Naive thymus-derived CD8-positive, alpha-beta T cell (primary cell): ENCODE measurements around the gene NRXN2. TPM values are rescaled to one million over a fixed set of nuclear protein-coding genes. Genes with fewer than 3 reads are reported as not detected.
A peak's percentile ranks its signal among the peaks of the same experiment; 100 is the strongest.

Experiments used
- ATAC-seq, 2 donors: fragments of 150-1000 bp; cut with Tn5 transposase in 1 of 2; sonication (Bioruptor Pico), chemical (Tn5 transposase) in 1 of 2; 1 replicate in 1 of 2; 2 replicates in 1 of 2; pipeline ENCODE4 v1.10.0; 2021; ENCODE audit warnings: mild to moderate bottlenecking in 2 of 2, moderate library complexity in 2 of 2
- POLR2A ChIA-PET: fragments of 350-600 bp; sonication (Branson Sonifier 250); formaldehyde crosslinking; loops from one replicate; lab custom pipeline; 2021; ENCODE audit warnings: antibody characterized with exemption; lab: Charles Lee
- DNase-seq, 10 donors: peaks; one replicate each; pipeline versions ENCODE4 v3.0.0 to v3.0.0-alpha.2; 2020 to 2022
- H3K27ac Mint-ChIP-seq, 10 donors: one replicate each; pipeline ENCODE4 v1.8.0; 2020 to 2022; ENCODE audit warnings: mild to moderate bottlenecking in 10 of 10, mixed read lengths in 10 of 10, moderate library complexity in 4 of 10, inconsistent platforms in 1 of 10
- H3K27me3 Mint-ChIP-seq, 5 donors: one replicate each; pipeline ENCODE4 v1.8.0; 2021 to 2022; ENCODE audit warnings: mixed read lengths in 5 of 5
- H3K36me3 Mint-ChIP-seq, 3 donors: one replicate each; pipeline ENCODE4 v1.8.0; 2020 to 2022; ENCODE audit warnings: mixed read lengths in 3 of 3, mild to moderate bottlenecking in 2 of 3, inconsistent platforms in 1 of 3
- H3K4me1 Mint-ChIP-seq, 4 donors: one replicate each; pipeline ENCODE4 v1.8.0; 2021 to 2022; ENCODE audit warnings: mixed read lengths in 4 of 4
- H3K4me3 Mint-ChIP-seq, 10 donors: one replicate each; pipeline ENCODE4 v1.8.0; 2020 to 2022; ENCODE audit warnings: mild to moderate bottlenecking in 10 of 10, mixed read lengths in 10 of 10, moderate library complexity in 6 of 10, inconsistent platforms in 1 of 10
- H3K9me3 Mint-ChIP-seq, 9 donors: one replicate each; pipeline ENCODE4 v1.8.0; 2020 to 2022; ENCODE audit warnings: mixed read lengths in 9 of 9, mild to moderate bottlenecking in 3 of 9, inconsistent platforms in 1 of 9, moderate library complexity in 1 of 9
- polyA plus RNA-seq, 3 donors: library from polyadenylated mRNA; unstranded; fragments of 300-500 nt; fragmentation: Illumina TruSeq; gene quantifications; one replicate each; pipeline ENCODE4 v1.2.3, GENCODE V29; 2021
- total RNA-seq, 8 experiments: library from RNA in 2 of 8; stranded (reverse) in 2 of 8; gene quantifications; one replicate each; pipeline ENCODE4 v1.2.3 and lab custom pipeline; 2021 to 2026

The NRXN2 gene
- total and polyA plus RNA-seq, 5 experiments from 2014 or later = 0.21 TPM; not detected in 4

GRCh38 chr11:64758330-64759079, 35.5 kb upstream of the NRXN2 start:
- H3K27ac Mint-ChIP-seq = peak overlapping the region in 9 of 10 donors; percentile 47 to 95 (median 72)
- POLR2A ChIA-PET = interaction anchor here (0.6 to 45.2 kb wide), 4 partner anchors 7 to 818 kb away, joined by 3 to 2320 read pairs (median 1162); partner anchors contain the start of genes PYGM, RASGRP2 and SF1
- peak overlapping the region in 2 of 10 donors; percentile 13 to 24 for H3K4me3 Mint-ChIP-seq
- no peaks in the 10 kb centered on the region for H3K9me3 Mint-ChIP-seq
- H3K27me3 Mint-ChIP-seq = no peaks in the 10 kb centered on the region
- DNase-seq (peak in 1 of 10 donors; percentile 50), ATAC-seq (no peak)
- peaks cover 28 to 88% (median 66%) of the 10 kb centered on the region in 4 donors for H3K4me1 Mint-ChIP-seq
- peaks cover 0 to 18% (median 0%) of the 10 kb centered on the region in 3 donors for H3K36me3 Mint-ChIP-seq

GRCh38 chr11:64757549-64758329, 34.7 kb upstream of the NRXN2 start:
- peaks cover 0 to 17% (median 0%) of the 10 kb centered on the region in 3 donors for H3K36me3 Mint-ChIP-seq
- peak overlapping the region in 1 of 10 donors; percentile 63 for H3K4me3 Mint-ChIP-seq
- H3K27me3 Mint-ChIP-seq = no peaks in the 10 kb centered on the region
- peaks cover 26 to 87% (median 58%) of the 10 kb centered on the region in 4 donors for H3K4me1 Mint-ChIP-seq
- POLR2A ChIA-PET = interaction anchor here (1.2 to 45.2 kb wide), 3 partner anchors 7 to 364 kb away, joined by 3 to 2320 read pairs (median 2320); partner anchors contain the start of genes FAU, MRPL49, PYGM and RASGRP2
- DNase-seq (peak in 1 of 10 donors; percentile 60), ATAC-seq (no peak)
- peak overlapping the region in 9 of 10 donors; percentile 25 to 95 (median 77) for H3K27ac Mint-ChIP-seq
- H3K9me3 Mint-ChIP-seq = no peaks in the 10 kb centered on the region

GRCh38 chr11:64755681-64756361, 32.8 kb upstream of the NRXN2 start:
- H3K4me1 Mint-ChIP-seq = peaks cover 19 to 87% (median 49%) of the 10 kb centered on the region in 4 donors
- peaks cover 0 to 20% (median 2%) of the 10 kb centered on the region in 3 donors for H3K36me3 Mint-ChIP-seq
- no peaks in the 10 kb centered on the region for H3K9me3 Mint-ChIP-seq
- no peak overlapping the region for H3K4me3 Mint-ChIP-seq
- POLR2A ChIA-PET = interaction anchor here (39.5 to 45.2 kb wide), 2 partner anchors 5 to 15 kb away, joined by 2320 read pairs; partner anchors contain the start of genes PYGM, RASGRP2 and SF1
- DNase-seq (peak in 1 of 10 donors; percentile 35), ATAC-seq (no peak)
- peak overlapping the region in 2 of 10 donors; percentile 1 to 21 for H3K27ac Mint-ChIP-seq
- no peaks in the 10 kb centered on the region for H3K27me3 Mint-ChIP-seq

GRCh38 chr11:64754919-64755662, 32.1 kb upstream of the NRXN2 start:
- H3K27ac Mint-ChIP-seq = peak overlapping the region in 3 of 10 donors; percentile 21 to 63 (median 29)
- H3K9me3 Mint-ChIP-seq = no peaks in the 10 kb centered on the region
- H3K36me3 Mint-ChIP-seq = peaks cover 0 to 27% (median 2%) of the 10 kb centered on the region in 3 donors
- no peak overlapping the region for H3K4me3 Mint-ChIP-seq
- POLR2A ChIA-PET = interaction anchor here (2.1 to 45.2 kb wide), 3 partner anchors 4 to 47 kb away, joined by 4 to 2320 read pairs (median 2320); partner anchors contain the start of genes MAP4K2, PYGM, RASGRP2 and SF1
- ATAC-seq = no peak
- peaks cover 22 to 87% (median 49%) of the 10 kb centered on the region in 4 donors for H3K4me1 Mint-ChIP-seq
- no peaks in the 10 kb centered on the region for H3K27me3 Mint-ChIP-seq
- peak in 1 of 10 donors; percentile 55 for DNase-seq

- no peaks in the 10 kb centered on the region for H3K27me3 Mint-ChIP-seq
- peak in 1 of 10 donors; percentile 59 for DNase-seq
- H3K36me3 Mint-ChIP-seq = peaks cover 0 to 31% (median 2%) of the 10 kb centered on the region in 3 donors
- H3K4me1 Mint-ChIP-seq = peaks cover 15 to 81% (median 42%) of the 10 kb centered on the region in 4 donors
- peak overlapping the region in 1 of 10 donors; percentile 79 for H3K27ac Mint-ChIP-seq
- ATAC-seq = no peak
- H3K4me3 Mint-ChIP-seq = peak overlapping the region in 1 of 10 donors; percentile 33
- POLR2A ChIA-PET = interaction anchor here (2.1 to 45.2 kb wide), 3 partner anchors 3 to 48 kb away, joined by 4 to 2320 read pairs (median 2320); partner anchors contain the start of genes MAP4K2, PYGM, RASGRP2 and SF1
- H3K9me3 Mint-ChIP-seq = no peaks in the 10 kb centered on the region
Observed at GRCh38 chr11:64754124-64754918, 31.3 kb upstream of the NRXN2 start.

- DNase-seq = peak in 1 of 10 donors; percentile 14
- Mint-ChIP-seq H3K4me3 (no peak overlapping the region), H3K27ac (peak overlapping the region in 2 of 10 donors; percentile 62 to 79), H3K27me3 (no peaks in the 10 kb centered on the region), H3K4me1 (peaks cover 15 to 73% (median 37%) of the 10 kb centered on the region in 4 donors), H3K36me3 (peaks cover 0 to 34% (median 2%) of the 10 kb centered on the region in 3 donors), H3K9me3 (no peaks in the 10 kb centered on the region)
- POLR2A ChIA-PET = interaction anchor here (2.1 to 45.2 kb wide), 3 partner anchors 2 to 49 kb away, joined by 4 to 2320 read pairs (median 2320); partner anchors contain the start of genes MAP4K2, PYGM, RASGRP2 and SF1
- ATAC-seq = no peak
Observed at GRCh38 chr11:64753380-64754123, 30.6 kb upstream of the NRXN2 start.

GRCh38 chr11:64753019-64753379, 30.0 kb upstream of the NRXN2 start:
- ATAC-seq = no peak
- DNase-seq = peak in 1 of 10 donors; percentile 52
- no peaks in the 10 kb centered on the region for H3K27me3 Mint-ChIP-seq
- POLR2A ChIA-PET = interaction anchor here (2.1 to 45.2 kb wide), 3 partner anchors 2 to 50 kb away, joined by 4 to 2320 read pairs (median 2320); partner anchors contain the start of genes MAP4K2, PYGM, RASGRP2 and SF1
- H3K36me3 Mint-ChIP-seq = peaks cover 0 to 38% (median 2%) of the 10 kb centered on the region in 3 donors
- peaks cover 17 to 71% (median 38%) of the 10 kb centered on the region in 4 donors for H3K4me1 Mint-ChIP-seq
- no peaks in the 10 kb centered on the region for H3K9me3 Mint-ChIP-seq
- H3K4me3 Mint-ChIP-seq = no peak overlapping the region
- H3K27ac Mint-ChIP-seq = peak overlapping the region in 3 of 10 donors; percentile 25 to 67 (median 62)

GRCh38 chr11:64752175-64752970, 29.4 kb upstream of the NRXN2 start:
- H3K36me3 Mint-ChIP-seq = peaks cover 0 to 40% (median 2%) of the 10 kb centered on the region in 3 donors
- ATAC-seq (no peak), DNase-seq (peak in 1 of 10 donors; percentile 45)
- no peaks in the 10 kb centered on the region for H3K9me3 Mint-ChIP-seq
- peak overlapping the region in 7 of 10 donors; percentile 13 to 67 (median 36) for H3K27ac Mint-ChIP-seq
- peaks cover 16 to 71% (median 36%) of the 10 kb centered on the region in 4 donors for H3K4me1 Mint-ChIP-seq
- no peaks in the 10 kb centered on the region for H3K27me3 Mint-ChIP-seq
- POLR2A ChIA-PET = interaction anchor here (0.7 to 45.2 kb wide), 3 partner anchors 1 to 343 kb away, joined by 3 to 2320 read pairs (median 2320); partner anchors contain the start of genes PYGM, RASGRP2 and SF1
- peak overlapping the region in 1 of 10 donors; percentile 65 for H3K4me3 Mint-ChIP-seq

- Mint-ChIP-seq H3K9me3 (no peaks in the 10 kb centered on the region), H3K27ac (peak overlapping the region in 8 of 10 donors; percentile 2 to 66 (median 39)), H3K36me3 (peaks cover 0 to 38% (median 2%) of the 10 kb centered on the region in 3 donors), H3K4me1 (peaks cover 15 to 70% (median 36%) of the 10 kb centered on the region in 4 donors), H3K27me3 (no peaks in the 10 kb centered on the region), H3K4me3 (no peak overlapping the region)
- POLR2A ChIA-PET = interaction anchor here (0.7 to 45.2 kb wide), 3 partner anchors 0 to 344 kb away, joined by 3 to 2320 read pairs (median 2320); partner anchors contain the start of genes PYGM, RASGRP2 and SF1
- no peak for DNase-seq
- ATAC-seq = no peak
Observed at GRCh38 chr11:64751580-64751979, 28.6 kb upstream of the NRXN2 start.
